Natural killer cell (primary cell): ENCODE data around the gene TMED10. TPM values are rescaled to one million over a fixed set of nuclear protein-coding genes. Genes with fewer than 3 reads are reported as not detected.

Experiments
- ATAC-seq, 3 donors: fragments of 150-1000 bp in 2 of 3; fragments of 200-7000 bp in 1 of 3; cut with Tn5 transposase; 1 replicate in 1 of 3; 2 replicates in 2 of 3; pipeline ENCODE4 v1.10.0; 2021; ENCODE audit warnings: mild to moderate bottlenecking in 2 of 3, moderate library complexity in 2 of 3
- DNase-seq, 2 donors: peaks; one replicate each; pipeline versions ENCODE4 v3.0.0 to v3.0.0-alpha.2; 2013 to 2021; ENCODE audit warnings: mixed read lengths in 1 of 2
- H3K27ac ChIP-seq: one replicate; pipeline ENCODE4 v1.5.1; 2013; ENCODE audit warnings: mild to moderate bottlenecking, low read length
- H3K27me3 ChIP-seq: one replicate; pipeline ENCODE4 v1.6.1; 2013; ENCODE audit warnings: low read length; ENCODE audit not compliant: control insufficient read depth, insufficient read depth
- H3K36me3 ChIP-seq: one replicate; pipeline ENCODE4 v1.6.1; 2013; ENCODE audit warnings: low read length; ENCODE audit not compliant: control insufficient read depth, insufficient read depth
- H3K4me1 ChIP-seq: one replicate; pipeline ENCODE4 v1.6.1; 2013; ENCODE audit warnings: low read length; ENCODE audit not compliant: control insufficient read depth, insufficient read depth
- H3K4me3 ChIP-seq: one replicate; pipeline ENCODE4 v1.5.1; 2013; ENCODE audit warnings: low read length
- H3K9me3 ChIP-seq: one replicate; pipeline ENCODE4 v1.6.1; 2013; ENCODE audit warnings: low read length; ENCODE audit not compliant: control insufficient read depth, insufficient read depth
- H3K27ac Mint-ChIP-seq, 2 donors: one replicate each; pipeline ENCODE4 v1.8.0; 2022; ENCODE audit warnings: mild to moderate bottlenecking in 2 of 2, mixed read lengths in 2 of 2, moderate library complexity in 1 of 2
- H3K27me3 Mint-ChIP-seq, 2 donors: one replicate each; pipeline ENCODE4 v1.8.0; 2022; ENCODE audit warnings: low read depth in 2 of 2, mixed read lengths in 2 of 2
- H3K36me3 Mint-ChIP-seq: one replicate; pipeline ENCODE4 v1.8.0; 2022; ENCODE audit warnings: mixed read lengths
- H3K4me1 Mint-ChIP-seq, 2 donors: one replicate each; pipeline ENCODE4 v1.8.0; 2022; ENCODE audit warnings: mixed read lengths in 2 of 2
- H3K4me3 Mint-ChIP-seq: one replicate; pipeline ENCODE4 v1.8.0; 2022; ENCODE audit warnings: mild to moderate bottlenecking, moderate library complexity, mixed read lengths
- H3K9me3 Mint-ChIP-seq, 2 donors: one replicate each; pipeline ENCODE4 v1.8.0; 2022; ENCODE audit warnings: mixed read lengths in 2 of 2
- CTCF ChIP-seq: fragments of 200-600 bp; IDR thresholded peaks from one replicate; pipeline ENCODE4 v1.8.0; 2022; ENCODE audit warnings: antibody characterized with exemption
- WGBS: methylation state at CpG from one replicate; pipeline ENCODE4 v1.1.7; 2013; ENCODE audit warnings: missing lambda C conversion rate; ENCODE audit not compliant: insufficient coverage; 5-methylcytosine and 5-hydroxymethylcytosine counted together
- intact Hi-C: fragments of 100-400 bp; cut with micrococcal nuclease; formaldehyde crosslinking; loops from one replicate; pipeline ENCODE4 v1.14.2; 2022
- total RNA-seq, 4 donors: library from RNA; stranded (reverse); fragments of 120-200 nt in 1 of 4; gene quantifications; one replicate each; pipeline versions ENCODE4 v1.2.3 to v1.2.4, GENCODE V29; 2013 to 2022

TMED10 gene
- total RNA-seq, 3 donors from 2014 or later (not counting 1 experiment from before 2014, with no cell fraction given) = 216 to 244 (median 231) TPM

- Histone ChIP-seq H3K27ac (no peak overlapping the region), H3K36me3 (peaks cover 60% of the 10 kb centered on the region), H3K4me3 (no peak overlapping the region), H3K9me3 (no peaks in the 10 kb centered on the region), H3K4me1 (no peaks in the 10 kb centered on the region), H3K27me3 (no peaks in the 10 kb centered on the region)
- DNase-seq = no peak
- Mint-ChIP-seq H3K27me3 (no peaks in the 10 kb centered on the region), H3K9me3 (no peaks in the 10 kb centered on the region), H3K4me1 (no peaks in the 10 kb centered on the region), H3K36me3 (no peaks in the 10 kb centered on the region), H3K4me3 (no peak overlapping the region), H3K27ac (no peak overlapping the region)
- ATAC-seq = no peak
- no peak for TF ChIP-seq CTCF
- intact Hi-C loops = no loop called here
- 100% methylated on average over 1 of the region's 1 CpG for WGBS
Measured at GRCh38 chr14:75083271-75083670, 93.1 kb downstream of the TMED10 start.

- Histone ChIP-seq H3K9me3 (no peaks in the 10 kb centered on the region), H3K27ac (no peak overlapping the region), H3K4me1 (no peaks in the 10 kb centered on the region), H3K4me3 (no peak overlapping the region), H3K36me3 (peaks cover 45% of the 10 kb centered on the region), H3K27me3 (no peaks in the 10 kb centered on the region)
- 100% methylated on average over 2 of the region's 2 CpGs for WGBS
- Mint-ChIP-seq H3K36me3 (no peaks in the 10 kb centered on the region), H3K4me1 (no peaks in the 10 kb centered on the region), H3K9me3 (no peaks in the 10 kb centered on the region), H3K27me3 (no peaks in the 10 kb centered on the region), H3K4me3 (no peak overlapping the region), H3K27ac (no peak overlapping the region)
- TF ChIP-seq CTCF = no peak
- no peak for ATAC-seq
- intact Hi-C loops = no loop called here
- no peak for DNase-seq
Measured at GRCh38 chr14:75081660-75082229, 94.7 kb downstream of the TMED10 start.

Other genes with a start within 250 kb of the TMED10 start
- gene PGF, start 221.0 kb downstream of the TMED10 start, total RNA-seq = under 1 TPM in 2 of 3 donors, not detected in 1; 0.33 to 0.34 TPM
- 10 to 100 TPM; 22.2 to 45.1 (median 31.2) TPM for gene EIF2B2, start 173.7 kb downstream of the TMED10 start, total RNA-seq
- 10 to 100 TPM; 15.5 to 20.7 (median 19.1) TPM for gene MLH3, start 125.1 kb downstream of the TMED10 start, total RNA-seq
- gene ACYP1, start 112.6 kb downstream of the TMED10 start, total RNA-seq = 10 to 100 TPM; 13.3 to 17.4 (median 14.9) TPM
- gene ZC2HC1C, start 107.0 kb downstream of the TMED10 start, total RNA-seq = under 1 TPM in 1 of 3 donors, not detected in 2; 0.55 TPM
- gene NEK9, start 49.6 kb downstream of the TMED10 start, total RNA-seq = 10 to 100 TPM; 64.4 to 78.7 (median 74.4) TPM
- gene FOS, start 102.2 kb upstream of the TMED10 start, total RNA-seq = 1,000 to 10,000 TPM; 2,527 to 3,257 (median 3,104) TPM